Activated gamma-delta T cell treated with anti-CD3 and anti-CD28 coated beads, Interleukin-2, amount 50 U/mL, for 16 hours (primary cell): ENCODE results near the gene MYO5B.

Experiments
- DNase-seq: peaks from one replicate; pipeline ENCODE4 v3.0.0-alpha.2; 2020; ENCODE audit warnings: low read depth

MYO5B gene

GRCh38 chr18:50011813-50012435 lies 183.0 kb downstream of the MYO5B start:
- no peak for DNase-seq

- no peak for DNase-seq
These were observed 185.1 kb downstream of the MYO5B start for GRCh38 chr18:50009773-50010335.

- no peak for DNase-seq
These were observed 186.6 kb downstream of the MYO5B start for GRCh38 chr18:50008306-50008705.

- DNase-seq = no peak
These were observed 188.4 kb downstream of the MYO5B start for GRCh38 chr18:50006470-50007046.

GRCh38 chr18:50004013-50004412 lies 190.9 kb downstream of the MYO5B start:
- no peak for DNase-seq

GRCh38 chr18:50002781-50003180 lies 192.2 kb downstream of the MYO5B start:
- no peak for DNase-seq

- no peak for DNase-seq
These were observed 194.7 kb downstream of the MYO5B start for GRCh38 chr18:50000227-50000626.

- DNase-seq = no peak
These were observed 195.8 kb downstream of the MYO5B start for GRCh38 chr18:49999128-49999527.

GRCh38 chr18:49997558-49997957 lies 197.4 kb downstream of the MYO5B start:
- no peak for DNase-seq

GRCh38 chr18:49994410-49994809 lies 200.5 kb downstream of the MYO5B start:
- DNase-seq = no peak

GRCh38 chr18:49993299-49993698 lies 201.6 kb downstream of the MYO5B start:
- no peak for DNase-seq

- DNase-seq = no peak
These were observed 206.2 kb downstream of the MYO5B start for GRCh38 chr18:49988733-49989132.

- no peak for DNase-seq
These were observed 206.8 kb downstream of the MYO5B start for GRCh38 chr18:49988101-49988500.

- DNase-seq = no peak
These were observed 209.7 kb downstream of the MYO5B start for GRCh38 chr18:49985236-49985635.

- DNase-seq = no peak
These were observed 214.1 kb downstream of the MYO5B start for GRCh38 chr18:49980896-49981295.

GRCh38 chr18:49976795-49977560 lies 218.0 kb downstream of the MYO5B start:
- no peak for DNase-seq

- DNase-seq = no peak
These were observed 218.9 kb downstream of the MYO5B start for GRCh38 chr18:49976001-49976400.

GRCh38 chr18:49974079-49974478 lies 220.9 kb downstream of the MYO5B start:
- DNase-seq = no peak

GRCh38 chr18:49973592-49973991 lies 221.4 kb downstream of the MYO5B start:
- DNase-seq = no peak

- DNase-seq = no peak
These were observed 222.4 kb downstream of the MYO5B start for GRCh38 chr18:49972535-49972934.

- no peak for DNase-seq
These were observed 223.5 kb downstream of the MYO5B start for GRCh38 chr18:49971462-49971861.

- DNase-seq = no peak
These were observed 224.6 kb downstream of the MYO5B start for GRCh38 chr18:49970319-49970718.
